ENCODE measurements around the gene GRIN2C.

The GRIN2C gene

DNA sequence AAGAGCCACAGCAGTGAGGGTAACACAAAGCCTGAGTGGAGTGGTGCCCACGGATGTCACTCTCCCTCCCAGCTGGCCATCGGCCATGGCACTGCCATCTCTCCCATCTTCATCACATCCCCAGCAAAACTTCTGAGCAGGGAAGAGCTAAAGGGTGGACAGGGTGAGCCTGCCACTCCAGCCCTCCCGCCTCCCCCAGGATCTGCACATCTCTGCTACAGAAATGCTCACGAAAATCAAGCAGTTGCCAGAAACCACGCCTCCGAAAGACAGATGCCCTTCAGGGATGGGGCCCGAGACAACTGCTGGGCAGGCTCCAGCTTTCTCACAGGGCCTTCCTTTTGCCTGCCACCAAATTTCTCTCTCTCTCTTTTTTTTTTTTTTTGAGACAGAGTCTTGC is 3.6 kb downstream of the GRIN2C start:
- no peaks in the 10 kb centered on the region for H3K79me2 ChIP-seq (ENCODE audit: low read length)
- no peaks in the 10 kb centered on the region for H3K9me2 ChIP-seq (replicated peaks; ENCODE audit: insufficient read depth, low read length)
- H2AFZ ChIP-seq (ENCODE audit: low read length): no peak overlapping the region
- H3F3A ChIP-seq (ENCODE audit: insufficient read depth, low read length): no peaks in the 10 kb centered on the region
- no peak overlapping the region for H3K4me3 ChIP-seq (ENCODE audit: low read length)
- H3K27ac ChIP-seq (ENCODE audit: low read length): no peak overlapping the region
- no peak for TF ChIP-seq EZH2 (optimal IDR thresholded peaks at IDR 0.05; ENCODE audit: low read depth, low read length)
- TF ChIP-seq, protein P1, sequence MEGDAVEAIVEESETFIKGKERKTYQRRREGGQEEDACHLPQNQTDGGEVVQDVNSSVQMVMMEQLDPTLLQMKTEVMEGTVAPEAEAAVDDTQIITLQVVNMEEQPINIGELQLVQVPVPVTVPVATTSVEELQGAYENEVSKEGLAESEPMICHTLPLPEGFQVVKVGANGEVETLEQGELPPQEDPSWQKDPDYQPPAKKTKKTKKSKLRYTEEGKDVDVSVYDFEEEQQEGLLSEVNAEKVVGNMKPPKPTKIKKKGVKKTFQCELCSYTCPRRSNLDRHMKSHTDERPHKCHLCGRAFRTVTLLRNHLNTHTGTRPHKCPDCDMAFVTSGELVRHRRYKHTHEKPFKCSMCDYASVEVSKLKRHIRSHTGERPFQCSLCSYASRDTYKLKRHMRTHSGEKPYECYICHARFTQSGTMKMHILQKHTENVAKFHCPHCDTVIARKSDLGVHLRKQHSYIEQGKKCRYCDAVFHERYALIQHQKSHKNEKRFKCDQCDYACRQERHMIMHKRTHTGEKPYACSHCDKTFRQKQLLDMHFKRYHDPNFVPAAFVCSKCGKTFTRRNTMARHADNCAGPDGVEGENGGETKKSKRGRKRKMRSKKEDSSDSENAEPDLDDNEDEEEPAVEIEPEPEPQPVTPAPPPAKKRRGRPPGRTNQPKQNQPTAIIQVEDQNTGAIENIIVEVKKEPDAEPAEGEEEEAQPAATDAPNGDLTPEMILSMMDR (IDR thresholded peaks at IDR 0.05; ENCODE audit: low read length): no peak
- no peak for TF ChIP-seq EZH2phosphoT487 (IDR thresholded peaks at IDR 0.05; ENCODE audit: low read length)
- no peak overlapping the region for H3K4me2 ChIP-seq (ENCODE audit: low read depth, low read length)
- 0 out of 2 replicates have a peak, but pooled peaks cover 4% of the 10 kb centered on the region for H3K4me1 ChIP-seq (ENCODE audit: low read length)
- no peaks in the 10 kb centered on the region for H4K20me1 ChIP-seq (ENCODE audit: insufficient read depth, low read length)
- no peaks in the 10 kb centered on the region for H3K9me3 ChIP-seq (replicated peaks; ENCODE audit: insufficient read depth, low read length)
- peak; percentile 38 for DNase-seq
- H3K9ac ChIP-seq (ENCODE audit: low read length): no peak overlapping the region
- H3K27me3 ChIP-seq (replicated peaks; ENCODE audit: insufficient read depth, low read length): peaks cover 68% of the 10 kb centered on the region
- no peaks in the 10 kb centered on the region for H3K36me3 ChIP-seq (replicated peaks; ENCODE audit: insufficient read depth, low read length)

DNA sequence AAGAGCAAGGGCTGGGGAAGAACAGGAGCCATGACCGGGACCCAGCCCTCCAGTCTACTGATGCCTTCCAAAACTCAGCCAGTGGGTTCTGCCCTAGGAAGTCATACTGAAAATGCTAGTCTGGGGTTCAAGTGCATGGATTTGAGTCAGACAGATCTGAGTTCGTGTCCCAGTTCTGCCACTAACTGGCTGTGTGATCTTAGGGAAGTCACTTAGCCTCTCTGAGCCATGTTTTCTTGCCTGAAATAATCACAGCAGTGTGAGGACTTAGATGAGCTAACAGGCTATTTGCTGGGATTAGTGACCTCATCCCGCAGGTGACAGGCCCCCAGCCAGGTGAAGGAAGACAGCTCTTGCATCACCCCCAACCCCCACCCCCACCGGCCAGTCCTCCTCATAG is 4.4 kb downstream of the GRIN2C start:
- Histone ChIP-seq H3K27me3 (replicated peaks; ENCODE audit: insufficient read depth, low read length) (peaks cover 60% of the 10 kb centered on the region), H3K9ac (ENCODE audit: low read length) (no peak overlapping the region), H4K20me1 (ENCODE audit: insufficient read depth, low read length) (no peaks in the 10 kb centered on the region), H2AFZ (ENCODE audit: low read length) (no peak overlapping the region), H3K79me2 (ENCODE audit: low read length) (no peaks in the 10 kb centered on the region), H3K9me3 (replicated peaks; ENCODE audit: insufficient read depth, low read length) (no peaks in the 10 kb centered on the region), H3K36me3 (replicated peaks; ENCODE audit: insufficient read depth, low read length) (no peaks in the 10 kb centered on the region), H3K9me2 (replicated peaks; ENCODE audit: insufficient read depth, low read length) (no peaks in the 10 kb centered on the region), H3K4me3 (ENCODE audit: low read length) (no peak overlapping the region), H3K27ac (ENCODE audit: low read length) (no peak overlapping the region), H3K4me2 (ENCODE audit: low read depth, low read length) (no peak overlapping the region), H3F3A (ENCODE audit: insufficient read depth, low read length) (no peaks in the 10 kb centered on the region), H3K4me1 (ENCODE audit: low read length) (0 out of 2 replicates have a peak, but pooled peaks cover 4% of the 10 kb centered on the region)
- no peak for TF ChIP-seq EZH2 (optimal IDR thresholded peaks at IDR 0.05; ENCODE audit: low read depth, low read length)
- TF ChIP-seq EZH2phosphoT487 (IDR thresholded peaks at IDR 0.05; ENCODE audit: low read length): no peak
- no peak for DNase-seq

DNA sequence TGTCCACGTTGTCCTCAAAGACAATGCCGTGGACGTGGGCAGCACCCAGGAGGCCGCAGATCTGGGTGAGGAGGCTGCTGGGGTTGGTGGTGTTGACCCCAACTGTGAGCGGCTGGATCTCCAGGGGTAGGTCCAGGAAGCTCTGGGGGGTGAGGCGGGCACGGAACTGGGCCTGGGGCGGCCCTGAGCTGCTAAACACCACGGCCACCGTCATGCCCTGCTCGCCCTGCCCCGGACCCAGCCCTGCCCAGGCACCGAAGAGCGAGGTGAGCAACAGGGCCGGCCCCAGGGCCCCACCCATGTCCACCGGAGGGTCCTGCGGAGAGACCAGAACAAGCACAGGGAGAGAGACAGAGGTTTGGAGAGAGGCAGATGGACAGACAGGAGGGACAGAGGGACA is 4.9 kb downstream of the GRIN2C start:
- DNase-seq: no peak
- Histone ChIP-seq H3K9me3 (replicated peaks; ENCODE audit: insufficient read depth, low read length) (no peaks in the 10 kb centered on the region), H3K27ac (ENCODE audit: low read length) (no peak overlapping the region), H3K27me3 (replicated peaks; ENCODE audit: insufficient read depth, low read length) (peaks cover 55% of the 10 kb centered on the region), H3K79me2 (ENCODE audit: low read length) (no peaks in the 10 kb centered on the region), H3K9me2 (replicated peaks; ENCODE audit: insufficient read depth, low read length) (no peaks in the 10 kb centered on the region), H3K4me2 (ENCODE audit: low read depth, low read length) (no peak overlapping the region), H3F3A (ENCODE audit: insufficient read depth, low read length) (no peaks in the 10 kb centered on the region), H3K9ac (ENCODE audit: low read length) (no peak overlapping the region), H3K4me1 (ENCODE audit: low read length) (0 out of 2 replicates have a peak, but pooled peaks cover 4% of the 10 kb centered on the region), H3K4me3 (ENCODE audit: low read length) (no peak overlapping the region), H4K20me1 (ENCODE audit: insufficient read depth, low read length) (no peaks in the 10 kb centered on the region), H2AFZ (ENCODE audit: low read length) (no peak overlapping the region), H3K36me3 (replicated peaks; ENCODE audit: insufficient read depth, low read length) (no peaks in the 10 kb centered on the region)
- TF ChIP-seq, protein P1 (IDR thresholded peaks at IDR 0.05; ENCODE audit: low read length): no peak
- TF ChIP-seq EZH2phosphoT487 (IDR thresholded peaks at IDR 0.05; ENCODE audit: low read length): no peak
- TF ChIP-seq EZH2 (optimal IDR thresholded peaks at IDR 0.05; ENCODE audit: low read depth, low read length): no peak

DNA sequence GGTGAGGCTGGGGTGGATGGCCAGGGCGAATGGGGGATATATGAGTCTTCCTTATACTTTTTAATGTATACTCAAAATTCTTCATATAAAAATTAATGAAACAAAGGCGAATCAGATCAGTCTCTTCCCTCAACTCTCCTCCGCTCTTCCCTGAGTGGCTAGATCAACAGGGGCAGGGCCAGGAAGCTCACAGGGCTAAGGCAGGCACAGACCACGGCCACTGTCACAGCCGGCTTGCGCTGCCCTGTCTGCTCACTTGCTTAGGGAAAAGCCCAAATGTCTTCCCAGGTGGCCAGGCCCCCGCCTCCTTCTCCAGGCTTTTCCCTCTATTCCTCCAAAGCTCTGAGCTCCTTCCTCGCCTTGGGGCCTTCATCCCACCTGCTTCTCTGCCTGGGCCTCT is 6.0 kb downstream of the GRIN2C start:
- TF ChIP-seq EZH2phosphoT487 (IDR thresholded peaks at IDR 0.05; ENCODE audit: low read length): no peak
- TF ChIP-seq, protein P1 (IDR thresholded peaks at IDR 0.05; ENCODE audit: low read length): no peak
- TF ChIP-seq EZH2 (optimal IDR thresholded peaks at IDR 0.05; ENCODE audit: low read depth, low read length): no peak
- Histone ChIP-seq H3K9me2 (replicated peaks; ENCODE audit: insufficient read depth, low read length) (no peaks in the 10 kb centered on the region), H3K27me3 (replicated peaks; ENCODE audit: insufficient read depth, low read length) (peaks cover 45% of the 10 kb centered on the region), H3K4me3 (ENCODE audit: low read length) (no peak overlapping the region), H4K20me1 (ENCODE audit: insufficient read depth, low read length) (no peaks in the 10 kb centered on the region), H3K27ac (ENCODE audit: low read length) (no peak overlapping the region), H3K36me3 (replicated peaks; ENCODE audit: insufficient read depth, low read length) (no peaks in the 10 kb centered on the region), H3K4me1 (ENCODE audit: low read length) (0 out of 2 replicates have a peak, but pooled peaks cover 4% of the 10 kb centered on the region), H2AFZ (ENCODE audit: low read length) (no peak overlapping the region), H3K79me2 (ENCODE audit: low read length) (no peaks in the 10 kb centered on the region), H3K4me2 (ENCODE audit: low read depth, low read length) (no peak overlapping the region), H3F3A (ENCODE audit: insufficient read depth, low read length) (no peaks in the 10 kb centered on the region), H3K9me3 (replicated peaks; ENCODE audit: insufficient read depth, low read length) (no peaks in the 10 kb centered on the region), H3K9ac (ENCODE audit: low read length) (no peak overlapping the region)
- no peak for DNase-seq
